ENCODE data around the gene BRS3.

- TF ChIP-seq CTCF (IDR thresholded peaks at IDR 0.05) (no peak), POLR2AphosphoS5 (IDR thresholded peaks at IDR 0.05; ENCODE audit: low read depth, low read length) (no peak), TCF7L2 (IDR thresholded peaks at IDR 0.05; ENCODE audit: low read depth, low read length) (no peak), REST (IDR thresholded peaks at IDR 0.05; ENCODE audit: insufficient read depth in 1 of 2, low read depth in 2 of 2, low read length in 1 of 2) (no peak)
Observed at GRCh38 chrX:136534131-136534530, 46.4 kb downstream of the BRS3 start.

All from Panc1 (cell line).